NK-92 (cell line): ENCODE results near the gene SH2D1A.

Source experiments
- DNase-seq: peaks from one replicate; lab custom pipeline; 2025; ENCODE audit not compliant: unreplicated experiment; lab: John Stamatoyannopoulos, UW

SH2D1A gene

DNA sequence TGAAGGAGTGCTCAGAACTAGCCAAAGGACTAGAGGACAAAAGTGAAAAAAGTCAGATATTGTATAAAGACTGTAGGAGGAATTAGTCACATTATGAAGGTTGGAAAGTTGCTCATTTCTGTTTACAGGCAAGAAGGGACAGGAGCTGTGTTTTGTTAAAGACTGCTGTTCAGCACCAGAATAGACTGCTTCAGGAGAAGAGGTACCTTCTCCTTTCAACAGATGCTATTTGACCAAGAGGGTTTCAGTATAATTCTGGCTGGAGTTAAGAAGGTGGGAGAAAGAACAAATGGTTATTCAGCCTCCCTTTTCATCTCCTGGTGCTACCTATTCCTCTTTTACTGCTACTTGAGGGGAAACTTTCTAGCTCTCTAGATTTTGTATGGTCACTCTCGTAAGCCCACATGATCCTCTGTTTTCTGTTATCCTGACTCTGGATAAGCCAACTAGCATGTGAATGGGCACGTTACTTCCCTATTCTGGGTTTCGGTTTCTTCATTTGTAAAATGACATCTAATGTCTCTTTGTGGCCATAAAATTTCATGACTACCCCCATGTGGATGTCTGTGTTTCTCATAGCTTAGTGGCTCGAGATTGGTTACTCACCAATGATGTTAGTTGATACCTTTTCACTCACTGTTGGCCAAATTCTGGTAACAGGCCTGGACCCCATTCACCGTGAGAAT, 68.9 kb downstream of the SH2D1A start:
- DNase-seq = no peak

DNA sequence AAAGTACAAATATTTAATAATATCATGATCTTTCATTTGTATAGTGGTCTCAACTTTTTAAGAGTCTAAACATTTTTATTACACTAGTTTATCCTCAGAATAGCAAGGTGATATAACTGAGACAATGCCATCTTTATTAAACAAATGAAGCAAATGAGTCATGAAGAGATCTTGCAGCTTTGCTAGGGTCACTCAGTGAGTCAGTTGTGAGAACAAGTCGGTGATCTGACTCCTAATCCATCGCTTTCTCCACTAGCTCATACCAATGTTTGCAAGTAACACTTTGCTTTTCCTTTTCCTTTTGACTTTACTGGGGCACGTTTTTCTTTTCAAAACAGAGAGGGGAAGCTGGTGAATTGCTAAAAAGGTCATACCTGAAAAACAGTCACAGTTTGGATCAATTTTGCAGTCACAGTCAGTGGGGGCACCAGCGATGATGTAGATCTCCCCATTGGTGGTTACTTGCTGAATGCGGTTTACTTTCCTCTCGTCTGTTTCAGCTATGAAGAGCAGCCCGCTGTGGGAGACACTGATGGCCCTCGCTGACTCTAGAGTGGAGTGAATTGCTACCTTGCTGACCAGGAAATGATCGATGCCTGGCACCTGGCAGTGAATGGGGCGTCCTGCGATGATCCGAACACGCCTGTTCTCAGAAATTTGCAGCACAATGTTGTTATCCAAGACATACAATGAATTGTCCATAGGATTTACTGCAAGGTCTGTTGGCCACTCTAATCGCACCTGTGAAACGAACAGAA, 75.7 kb downstream of the SH2D1A start:
- DNase-seq = no peak
